GM23248 (cell line): ENCODE measurements around the gene SEC31B. TPM values are rescaled to one million over a fixed set of nuclear protein-coding genes. Genes with fewer than 3 reads are reported as not detected.

Experiments
- DNase-seq: peaks from one replicate; pipeline ENCODE4 v3.0.0-alpha.2; 2015
- H2AFZ ChIP-seq: fragments of 200-600 bp; sonication (generic); 2 replicates; pipeline ENCODE4 v1.6.1; 2016; ENCODE audit warnings: antibody characterized with exemption
- H3F3A ChIP-seq: fragments of 200-600 bp; sonication (generic); 2 replicates; pipeline ENCODE4 v1.6.1; 2016; ENCODE audit warnings: mild to moderate bottlenecking, antibody characterized with exemption, mixed run types; ENCODE audit not compliant: insufficient read depth
- H3K27ac ChIP-seq: fragments of 200-600 bp; sonication (generic); 2 replicates; pipeline ENCODE4 v1.5.1; 2016; ENCODE audit warnings: mild to moderate bottlenecking
- H3K27me3 ChIP-seq: fragments of 200-600 bp; sonication (generic); replicated peaks from 2 replicates; pipeline ENCODE4 v1.6.1; 2016; ENCODE audit warnings: mild to moderate bottlenecking; ENCODE audit not compliant: insufficient read depth
- H3K36me3 ChIP-seq: fragments of 200-600 bp; sonication (generic); 2 replicates; pipeline ENCODE4 v1.6.1; 2016; ENCODE audit warnings: low read depth, mild to moderate bottlenecking
- H3K4me1 ChIP-seq: fragments of 200-600 bp; sonication (generic); 2 replicates; pipeline ENCODE4 v1.6.1; 2016; ENCODE audit warnings: mild to moderate bottlenecking; ENCODE audit not compliant: insufficient read depth
- H3K4me2 ChIP-seq: fragments of 200-600 bp; sonication (generic); one replicate; pipeline ENCODE4 v1.6.1; 2016; ENCODE audit warnings: mild to moderate bottlenecking; ENCODE audit not compliant: unreplicated experiment
- H3K4me3 ChIP-seq: fragments of 200-600 bp; sonication (generic); 2 replicates; pipeline ENCODE4 v1.5.1; 2016; ENCODE audit warnings: mild to moderate bottlenecking
- H3K79me2 ChIP-seq: fragments of 200-600 bp; sonication (generic); 2 replicates; pipeline ENCODE4 v1.6.1; 2016; ENCODE audit warnings: mild to moderate bottlenecking; ENCODE audit not compliant: insufficient read depth
- H3K9ac ChIP-seq: fragments of 200-600 bp; sonication (generic); 2 replicates; pipeline ENCODE4 v1.6.1; 2016; ENCODE audit warnings: mild to moderate bottlenecking
- H3K9me2 ChIP-seq: fragments of 200-600 bp; sonication (generic); 2 replicates; pipeline ENCODE4 v1.6.1; 2016; ENCODE audit warnings: mixed run types, mild to moderate bottlenecking, moderate library complexity; ENCODE audit not compliant: insufficient read depth
- H3K9me3 ChIP-seq: fragments of 200-600 bp; sonication (generic); one replicate; pipeline ENCODE4 v1.6.1; 2017; ENCODE audit warnings: low read depth
- H4K20me1 ChIP-seq: fragments of 200-600 bp; sonication (generic); 2 replicates; pipeline ENCODE4 v1.6.0; 2016; ENCODE audit not compliant: insufficient read depth
- EZH2 ChIP-seq: fragments of 200-600 bp; sonication (generic); IDR thresholded peaks from 2 replicates; pipeline ENCODE4 v1.6.1; 2018; ENCODE audit warnings: antibody characterized with exemption, mild to moderate bottlenecking; ENCODE audit not compliant: insufficient read depth, poor library complexity, severe bottlenecking
- EZH2phosphoT487 ChIP-seq: fragments of 200-600 bp; sonication (generic); IDR thresholded peaks from 2 replicates; pipeline ENCODE4 v1.6.1; 2018; ENCODE audit warnings: antibody characterized with exemption, moderate library complexity, mild to moderate bottlenecking, low read depth; ENCODE audit not compliant: insufficient read depth
- WGBS, 2 experiments: methylation state at CpG; one replicate each; pipeline ENCODE4 v1.1.6; 2015 to 2017; ENCODE audit warnings: low lambda C conversion rate in 2 of 2, low coverage in 1 of 2; ENCODE audit errors: missing lambda C conversion rate in 2 of 2; 5-methylcytosine and 5-hydroxymethylcytosine counted together
- in situ Hi-C: fragments of 300-500 bp; cut with MboI; formaldehyde crosslinking; loops from 2 replicates; pipeline ENCODE4 v1.15.0; 2020
- polyA plus RNA-seq: library from polyadenylated mRNA; unstranded; fragments of >200 nt; fragmentation: Nextera tagmentation; extraction: Ambion mirVana; gene quantifications from 2 replicates; pipeline ENCODE4 v1.2.1, GENCODE V29; 2016
- total RNA-seq: library from RNA; depleted of rRNA; stranded (reverse); fragments of >200 nt; shearing (Covaris generic); gene quantifications from 2 replicates; pipeline ENCODE4 v1.2.3, GENCODE V29; 2014; rRNA removed

SEC31B gene, protein sequence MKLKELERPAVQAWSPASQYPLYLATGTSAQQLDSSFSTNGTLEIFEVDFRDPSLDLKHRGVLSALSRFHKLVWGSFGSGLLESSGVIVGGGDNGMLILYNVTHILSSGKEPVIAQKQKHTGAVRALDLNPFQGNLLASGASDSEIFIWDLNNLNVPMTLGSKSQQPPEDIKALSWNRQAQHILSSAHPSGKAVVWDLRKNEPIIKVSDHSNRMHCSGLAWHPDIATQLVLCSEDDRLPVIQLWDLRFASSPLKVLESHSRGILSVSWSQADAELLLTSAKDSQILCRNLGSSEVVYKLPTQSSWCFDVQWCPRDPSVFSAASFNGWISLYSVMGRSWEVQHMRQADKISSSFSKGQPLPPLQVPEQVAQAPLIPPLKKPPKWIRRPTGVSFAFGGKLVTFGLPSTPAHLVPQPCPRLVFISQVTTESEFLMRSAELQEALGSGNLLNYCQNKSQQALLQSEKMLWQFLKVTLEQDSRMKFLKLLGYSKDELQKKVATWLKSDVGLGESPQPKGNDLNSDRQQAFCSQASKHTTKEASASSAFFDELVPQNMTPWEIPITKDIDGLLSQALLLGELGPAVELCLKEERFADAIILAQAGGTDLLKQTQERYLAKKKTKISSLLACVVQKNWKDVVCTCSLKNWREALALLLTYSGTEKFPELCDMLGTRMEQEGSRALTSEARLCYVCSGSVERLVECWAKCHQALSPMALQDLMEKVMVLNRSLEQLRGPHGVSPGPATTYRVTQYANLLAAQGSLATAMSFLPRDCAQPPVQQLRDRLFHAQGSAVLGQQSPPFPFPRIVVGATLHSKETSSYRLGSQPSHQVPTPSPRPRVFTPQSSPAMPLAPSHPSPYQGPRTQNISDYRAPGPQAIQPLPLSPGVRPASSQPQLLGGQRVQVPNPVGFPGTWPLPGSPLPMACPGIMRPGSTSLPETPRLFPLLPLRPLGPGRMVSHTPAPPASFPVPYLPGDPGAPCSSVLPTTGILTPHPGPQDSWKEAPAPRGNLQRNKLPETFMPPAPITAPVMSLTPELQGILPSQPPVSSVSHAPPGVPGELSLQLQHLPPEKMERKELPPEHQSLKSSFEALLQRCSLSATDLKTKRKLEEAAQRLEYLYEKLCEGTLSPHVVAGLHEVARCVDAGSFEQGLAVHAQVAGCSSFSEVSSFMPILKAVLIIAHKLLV
- total RNA-seq (2.5 and 2.7 TPM in 2 replicates), polyA plus RNA-seq (2.2 and 4.5 TPM in 2 replicates)

GRCh38 chr10:100519311-100520051, at the start of gene SEC31B:
Gene SEC31B, minus strand, starts transcription at chr10:100519861. Its CDS starts 2,909 bp downstream, at chr10:100516952.
- peaks cover 40% of the 10 kb centered on the region for H3K4me1 ChIP-seq
- H2AFZ ChIP-seq: peak within 1 kb of the TSS; percentile 51
- peak within 1 kb of the TSS; percentile 52 for H3K4me3 ChIP-seq
- no peaks in the 10 kb centered on the region for H3K27me3 ChIP-seq
- no peak for TF ChIP-seq EZH2
- no peak for TF ChIP-seq EZH2phosphoT487
- in situ Hi-C loops: loop anchor here (10.0 kb wide), 1 partner anchor 175 kb away; the partner anchor contains the start of gene SCD
- WGBS, 2 experiments: 10 to 12% methylated on average over 53 to 56 of the region's 72 CpGs
- peak; percentile 39 for DNase-seq
- H3K4me2 ChIP-seq: peak within 1 kb of the TSS; percentile 77
- peak within 1 kb of the TSS; percentile 63; the same call in 1 of the 2 replicates for H3K27ac ChIP-seq
- peak within 1 kb of the TSS; percentile 0; the same call in 1 of the 2 replicates for H3K9ac ChIP-seq
- no peaks in the 10 kb centered on the region for H3K9me2 ChIP-seq
- no peaks in the 10 kb centered on the region for H3K9me3 ChIP-seq
- peaks cover 7% of the 10 kb centered on the region; the same call in 1 of the 2 replicates for H3K36me3 ChIP-seq
- no peaks in the 10 kb centered on the region for H4K20me1 ChIP-seq
- no peaks in the 10 kb centered on the region for H3K79me2 ChIP-seq
- peaks cover 34% of the 10 kb centered on the region for H3F3A ChIP-seq

DNA sequence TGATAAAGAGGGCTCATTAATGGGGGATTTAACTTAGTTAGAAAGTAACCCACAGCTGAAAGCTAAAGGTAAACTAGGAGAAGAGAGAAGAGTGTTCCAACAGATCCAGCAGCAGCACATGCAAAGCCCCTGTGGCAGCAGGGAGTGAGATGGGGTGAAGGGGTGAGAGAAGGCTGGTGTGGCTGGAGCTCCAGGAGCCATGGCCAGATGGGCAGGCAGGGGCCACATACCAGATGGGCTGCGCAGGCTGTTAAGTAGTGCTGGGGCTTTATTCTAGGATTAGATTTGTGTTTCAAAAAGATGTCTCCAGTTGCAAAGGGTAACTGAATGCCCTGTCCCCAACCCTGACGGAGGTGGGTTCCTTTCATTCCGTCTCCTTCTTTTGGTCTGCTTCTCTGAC, 49.3 kb upstream of the SEC31B start:
- H2AFZ ChIP-seq: no peak overlapping the region
- TF ChIP-seq EZH2 (no peak), EZH2phosphoT487 (no peak)
- H3K4me2 ChIP-seq: no peak overlapping the region
- no peak overlapping the region for H3K9ac ChIP-seq
- WGBS, 2 experiments: 41 to 46% methylated on average over 3 of the region's 3 CpGs
- H3K9me3 ChIP-seq: no peaks in the 10 kb centered on the region
- no peaks in the 10 kb centered on the region for H3F3A ChIP-seq
- no peaks in the 10 kb centered on the region for H3K79me2 ChIP-seq
- H3K27me3 ChIP-seq: peaks cover 61% of the 10 kb centered on the region
- in situ Hi-C loops: no loop called here
- H3K9me2 ChIP-seq: no peaks in the 10 kb centered on the region
- no peaks in the 10 kb centered on the region for H3K4me1 ChIP-seq
- H3K36me3 ChIP-seq: no peaks in the 10 kb centered on the region
- no peak for DNase-seq
- no peak overlapping the region for H3K27ac ChIP-seq
- H3K4me3 ChIP-seq: no peak overlapping the region
- no peaks in the 10 kb centered on the region for H4K20me1 ChIP-seq

DNA sequence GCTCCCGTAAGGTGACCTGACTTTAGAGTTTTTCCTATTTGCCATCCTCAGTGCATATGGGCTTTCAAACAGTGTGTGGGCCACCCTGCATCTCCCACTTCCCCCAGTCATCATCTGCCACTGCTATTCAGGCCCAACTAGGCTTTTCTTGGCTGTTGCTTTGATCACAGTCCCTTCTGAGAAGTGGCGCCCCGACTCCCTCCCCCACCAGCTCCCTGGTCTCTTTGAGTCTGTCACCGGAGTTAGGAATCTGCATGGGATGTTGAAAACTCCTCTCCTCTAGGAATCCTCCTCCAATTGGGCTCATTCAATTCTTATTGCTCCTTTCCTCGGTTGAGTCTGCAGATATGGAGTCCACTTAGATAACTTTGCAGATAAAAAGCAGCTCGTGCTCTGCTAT, 48.2 kb upstream of the SEC31B start:
- DNase-seq: no peak
- H2AFZ ChIP-seq: no peak overlapping the region
- H3K4me2 ChIP-seq: no peak overlapping the region
- TF ChIP-seq EZH2: no peak
- H3K9ac ChIP-seq: no peak overlapping the region
- no peaks in the 10 kb centered on the region; the same call in 1 of the 2 replicates for H3K4me1 ChIP-seq
- no peaks in the 10 kb centered on the region for H3K9me3 ChIP-seq
- H3K27me3 ChIP-seq: peaks cover 57% of the 10 kb centered on the region
- no peaks in the 10 kb centered on the region for H3K9me2 ChIP-seq
- no peaks in the 10 kb centered on the region for H3F3A ChIP-seq
- no peaks in the 10 kb centered on the region for H3K79me2 ChIP-seq
- in situ Hi-C loops: no loop called here
- WGBS, 2 experiments: 3 to 9% methylated on average over 6 of the region's 6 CpGs
- H3K27ac ChIP-seq: no peak overlapping the region
- no peaks in the 10 kb centered on the region for H3K36me3 ChIP-seq
- no peaks in the 10 kb centered on the region for H4K20me1 ChIP-seq
- no peak overlapping the region for H3K4me3 ChIP-seq
